ENCODE measurements around the gene LILRA2. TPM values are rescaled to one million over a fixed set of nuclear protein-coding genes. Genes with fewer than 3 reads are reported as not detected.
"Not testable (repeated sequence)": the region's sequence is repeated elsewhere in the genome, so short reads cannot be mapped to it uniquely, and the experiment has no call there.

LILRA2 gene
- polyA plus RNA-seq, 1 donor from 2014 or later: not detected

DNA sequence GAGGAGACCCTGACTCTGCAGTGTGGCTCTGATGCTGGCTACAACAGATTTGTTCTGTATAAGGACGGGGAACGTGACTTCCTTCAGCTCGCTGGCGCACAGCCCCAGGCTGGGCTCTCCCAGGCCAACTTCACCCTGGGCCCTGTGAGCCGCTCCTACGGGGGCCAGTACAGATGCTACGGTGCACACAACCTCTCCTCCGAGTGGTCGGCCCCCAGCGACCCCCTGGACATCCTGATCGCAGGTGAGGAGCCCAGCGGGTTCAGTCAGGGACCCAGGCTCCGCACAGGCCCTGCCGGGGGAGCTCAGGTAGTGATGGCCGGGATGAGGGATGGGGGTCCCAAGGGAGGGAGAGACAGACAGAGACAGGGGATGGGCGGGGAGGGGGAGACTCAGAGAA is 58.9 kb downstream of the LILRA2 start:
- not testable (repeated sequence) for H3K9ac ChIP-seq (ENCODE audit: low read length); H3F3A ChIP-seq (ENCODE audit: insufficient read depth, low read length, poor library complexity, severe bottlenecking); H4K20me1 ChIP-seq (ENCODE audit: insufficient read depth); H3K4me2 ChIP-seq (ENCODE audit: low read length); H2AFZ ChIP-seq (ENCODE audit: low read depth, low read length); H3K36me3 ChIP-seq (ENCODE audit: insufficient read depth, low read length); H3K9me3 ChIP-seq (ENCODE audit: low read length); H3K4me3 ChIP-seq (ENCODE audit: low read length); H3K27ac ChIP-seq (ENCODE audit: low read length); H3K9me2 ChIP-seq (ENCODE audit: insufficient read depth, low read length); H3K27me3 ChIP-seq (ENCODE audit: insufficient read depth, low read depth, low read length); H3K79me2 ChIP-seq (replicated peaks; ENCODE audit: insufficient read depth, low read length)

DNA sequence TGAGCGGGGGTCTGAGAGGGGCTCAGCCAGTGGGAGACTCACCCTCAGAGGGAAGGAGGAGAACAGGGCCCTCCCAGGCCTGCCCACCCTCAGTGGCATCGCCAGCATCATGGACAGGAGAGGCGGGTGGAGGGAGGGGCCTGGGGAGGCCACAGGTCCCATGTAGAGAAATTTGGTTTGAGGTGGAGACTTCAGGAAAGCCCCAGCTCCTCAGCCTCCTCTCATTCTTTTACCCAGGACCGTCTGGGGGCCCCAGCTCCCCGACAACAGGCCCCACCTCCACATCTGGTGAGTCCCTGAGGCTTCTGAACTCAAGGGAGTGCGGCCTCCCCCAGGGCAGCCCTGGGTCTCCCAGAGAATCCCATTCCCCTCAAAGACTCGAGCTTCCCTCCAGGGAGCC is 59.8 kb downstream of the LILRA2 start:
- H3K27me3 ChIP-seq (ENCODE audit: insufficient read depth, low read depth, low read length): no peaks in the 10 kb centered on the region

DNA sequence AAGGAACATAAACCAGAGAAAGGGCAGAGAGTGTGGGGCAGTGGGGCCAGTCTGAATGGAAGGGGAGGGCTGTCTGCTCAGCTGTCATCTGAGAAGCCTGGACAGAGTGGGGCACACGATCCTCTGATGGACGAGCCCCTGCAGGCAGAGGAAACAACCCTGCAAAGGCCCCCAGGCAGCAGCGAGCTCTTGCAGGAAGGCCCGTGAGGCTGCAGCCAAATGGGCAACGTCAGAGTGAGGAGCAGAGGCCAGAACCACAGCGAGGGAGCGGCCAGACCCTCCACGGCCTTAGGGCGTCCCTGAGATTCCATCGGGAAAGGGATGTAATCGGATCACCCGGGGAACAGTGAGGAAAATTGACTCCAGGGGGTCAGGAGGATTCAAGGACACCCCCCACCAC is 62.5 kb downstream of the LILRA2 start:
- not testable (repeated sequence) for H2AFZ ChIP-seq (ENCODE audit: low read depth, low read length); H3K27me3 ChIP-seq (ENCODE audit: insufficient read depth, low read depth, low read length); H3K27ac ChIP-seq (ENCODE audit: low read length); H3K9me2 ChIP-seq (ENCODE audit: insufficient read depth, low read length); H3K4me3 ChIP-seq (ENCODE audit: low read length); H3F3A ChIP-seq (ENCODE audit: insufficient read depth, low read length, poor library complexity, severe bottlenecking); H3K9ac ChIP-seq (ENCODE audit: low read length); H3K9me3 ChIP-seq (ENCODE audit: low read length); H3K36me3 ChIP-seq (ENCODE audit: insufficient read depth, low read length); H3K4me2 ChIP-seq (ENCODE audit: low read length); H3K79me2 ChIP-seq (replicated peaks; ENCODE audit: insufficient read depth, low read length); H4K20me1 ChIP-seq (ENCODE audit: insufficient read depth)

More for the DNA sequence above, 59.8 kb downstream of the LILRA2 start:
- Histone ChIP-seq H3K4me2 (ENCODE audit: low read length) (no peak overlapping the region), H2AFZ (ENCODE audit: low read depth, low read length) (no peak overlapping the region), H3K36me3 (ENCODE audit: insufficient read depth, low read length) (no peaks in the 10 kb centered on the region), H4K20me1 (ENCODE audit: insufficient read depth) (no peaks in the 10 kb centered on the region), H3K9me3 (ENCODE audit: low read length) (peaks cover 2% of the 10 kb centered on the region), H3K27ac (ENCODE audit: low read length) (no peak overlapping the region), H3K9me2 (ENCODE audit: insufficient read depth, low read length) (no peaks in the 10 kb centered on the region), H3K9ac (ENCODE audit: low read length) (no peak overlapping the region), H3K4me3 (ENCODE audit: low read length) (no peak overlapping the region), H3F3A (ENCODE audit: insufficient read depth, low read length, poor library complexity, severe bottlenecking) (no peaks in the 10 kb centered on the region), H3K79me2 (replicated peaks; ENCODE audit: insufficient read depth, low read length) (no peaks in the 10 kb centered on the region)
- TF ChIP-seq EP300 (conservative IDR thresholded peaks at IDR 0.05; ENCODE audit: poor library complexity, severe bottlenecking) (no peak), SMC3 (conservative IDR thresholded peaks at IDR 0.05; ENCODE audit: poor library complexity) (no peak), MXI1 (conservative IDR thresholded peaks at IDR 0.05; ENCODE audit: poor library complexity, severe bottlenecking) (no peak), RAD21 (conservative IDR thresholded peaks at IDR 0.05) (no peak), TAF1 (IDR thresholded peaks at IDR 0.05; ENCODE audit: low read depth) (no peak), POLR2AphosphoS5 (IDR thresholded peaks at IDR 0.05) (no peak), EZH2 (IDR thresholded peaks at IDR 0.05; ENCODE audit: borderline replicate concordance, insufficient read depth, low read length, poor library complexity, severe bottlenecking) (no peak)
- TF ChIP-seq, protein P1, sequence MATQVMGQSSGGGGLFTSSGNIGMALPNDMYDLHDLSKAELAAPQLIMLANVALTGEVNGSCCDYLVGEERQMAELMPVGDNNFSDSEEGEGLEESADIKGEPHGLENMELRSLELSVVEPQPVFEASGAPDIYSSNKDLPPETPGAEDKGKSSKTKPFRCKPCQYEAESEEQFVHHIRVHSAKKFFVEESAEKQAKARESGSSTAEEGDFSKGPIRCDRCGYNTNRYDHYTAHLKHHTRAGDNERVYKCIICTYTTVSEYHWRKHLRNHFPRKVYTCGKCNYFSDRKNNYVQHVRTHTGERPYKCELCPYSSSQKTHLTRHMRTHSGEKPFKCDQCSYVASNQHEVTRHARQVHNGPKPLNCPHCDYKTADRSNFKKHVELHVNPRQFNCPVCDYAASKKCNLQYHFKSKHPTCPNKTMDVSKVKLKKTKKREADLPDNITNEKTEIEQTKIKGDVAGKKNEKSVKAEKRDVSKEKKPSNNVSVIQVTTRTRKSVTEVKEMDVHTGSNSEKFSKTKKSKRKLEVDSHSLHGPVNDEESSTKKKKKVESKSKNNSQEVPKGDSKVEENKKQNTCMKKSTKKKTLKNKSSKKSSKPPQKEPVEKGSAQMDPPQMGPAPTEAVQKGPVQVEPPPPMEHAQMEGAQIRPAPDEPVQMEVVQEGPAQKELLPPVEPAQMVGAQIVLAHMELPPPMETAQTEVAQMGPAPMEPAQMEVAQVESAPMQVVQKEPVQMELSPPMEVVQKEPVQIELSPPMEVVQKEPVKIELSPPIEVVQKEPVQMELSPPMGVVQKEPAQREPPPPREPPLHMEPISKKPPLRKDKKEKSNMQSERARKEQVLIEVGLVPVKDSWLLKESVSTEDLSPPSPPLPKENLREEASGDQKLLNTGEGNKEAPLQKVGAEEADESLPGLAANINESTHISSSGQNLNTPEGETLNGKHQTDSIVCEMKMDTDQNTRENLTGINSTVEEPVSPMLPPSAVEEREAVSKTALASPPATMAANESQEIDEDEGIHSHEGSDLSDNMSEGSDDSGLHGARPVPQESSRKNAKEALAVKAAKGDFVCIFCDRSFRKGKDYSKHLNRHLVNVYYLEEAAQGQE (IDR thresholded peaks at IDR 0.05; ENCODE audit: borderline replicate concordance): no peak
- TF ChIP-seq, protein P2, sequence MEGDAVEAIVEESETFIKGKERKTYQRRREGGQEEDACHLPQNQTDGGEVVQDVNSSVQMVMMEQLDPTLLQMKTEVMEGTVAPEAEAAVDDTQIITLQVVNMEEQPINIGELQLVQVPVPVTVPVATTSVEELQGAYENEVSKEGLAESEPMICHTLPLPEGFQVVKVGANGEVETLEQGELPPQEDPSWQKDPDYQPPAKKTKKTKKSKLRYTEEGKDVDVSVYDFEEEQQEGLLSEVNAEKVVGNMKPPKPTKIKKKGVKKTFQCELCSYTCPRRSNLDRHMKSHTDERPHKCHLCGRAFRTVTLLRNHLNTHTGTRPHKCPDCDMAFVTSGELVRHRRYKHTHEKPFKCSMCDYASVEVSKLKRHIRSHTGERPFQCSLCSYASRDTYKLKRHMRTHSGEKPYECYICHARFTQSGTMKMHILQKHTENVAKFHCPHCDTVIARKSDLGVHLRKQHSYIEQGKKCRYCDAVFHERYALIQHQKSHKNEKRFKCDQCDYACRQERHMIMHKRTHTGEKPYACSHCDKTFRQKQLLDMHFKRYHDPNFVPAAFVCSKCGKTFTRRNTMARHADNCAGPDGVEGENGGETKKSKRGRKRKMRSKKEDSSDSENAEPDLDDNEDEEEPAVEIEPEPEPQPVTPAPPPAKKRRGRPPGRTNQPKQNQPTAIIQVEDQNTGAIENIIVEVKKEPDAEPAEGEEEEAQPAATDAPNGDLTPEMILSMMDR (IDR thresholded peaks at IDR 0.05; ENCODE audit: poor library complexity, severe bottlenecking): no peak
